Muscle of arm (tissue), 12 donors: Measurements from ENCODE around the gene MYO15A. TPM values are rescaled to one million over a fixed set of nuclear protein-coding genes. Genes with fewer than 3 reads are reported as not detected.

Experiments used
- DNase-seq: peaks from one replicate; pipeline ENCODE4 v3.0.0-alpha.2; 2013
- polyA plus RNA-seq, 12 donors: library from polyadenylated mRNA; unstranded; fragments of 120-200 nt; gene quantifications; one replicate each; pipeline ENCODE4 v1.2.1, GENCODE V29; 2013; ENCODE audit not compliant: insufficient read length in 12 of 12

Gene MYO15A
- polyA plus RNA-seq, 12 donors, result 0.53 to 2.0 (median 1.2) TPM; not detected in 2

DNA sequence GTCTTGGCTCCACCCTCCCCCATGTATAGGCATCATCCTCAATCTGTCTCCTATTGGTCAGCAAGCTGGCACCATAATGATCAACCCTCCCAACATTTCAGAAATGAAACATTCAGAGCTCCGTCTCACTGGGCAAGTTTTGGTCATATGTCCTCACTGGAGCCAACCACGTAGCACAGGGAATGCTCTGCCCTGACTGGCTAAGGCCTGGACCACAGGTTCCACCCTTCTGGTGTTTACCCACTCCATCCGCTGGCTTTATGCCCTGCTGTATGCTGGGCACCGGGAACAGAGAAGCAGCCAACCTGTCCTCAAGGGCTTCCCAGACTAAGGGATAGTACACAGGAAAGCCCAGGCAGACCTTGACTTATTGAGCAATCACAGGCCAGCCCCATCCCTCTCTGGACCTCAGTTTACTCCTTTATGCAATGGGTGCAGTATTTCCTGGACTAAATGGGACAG is 20.5 kb downstream of the MYO15A start:
- no peak for DNase-seq

DNA sequence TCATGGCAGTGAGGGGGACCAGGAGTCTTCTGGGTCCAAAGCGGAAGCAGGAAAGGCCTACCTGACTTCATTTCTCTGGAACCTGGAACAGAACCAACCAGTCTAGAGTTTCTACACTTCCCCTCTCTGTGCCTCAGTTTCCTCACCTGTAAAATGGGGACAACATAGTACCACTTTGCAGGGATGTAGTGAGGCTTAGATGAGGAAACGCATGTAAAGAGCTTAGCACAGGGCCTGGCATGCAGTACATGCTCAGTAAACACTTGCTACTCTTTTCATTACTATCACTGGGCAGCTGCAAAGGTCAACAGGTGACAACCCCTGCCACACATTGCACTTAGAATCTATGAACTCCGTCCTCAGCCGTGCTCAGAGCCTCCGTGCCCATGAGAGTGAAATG is 24.2 kb downstream of the MYO15A start:
- no peak for DNase-seq

DNA sequence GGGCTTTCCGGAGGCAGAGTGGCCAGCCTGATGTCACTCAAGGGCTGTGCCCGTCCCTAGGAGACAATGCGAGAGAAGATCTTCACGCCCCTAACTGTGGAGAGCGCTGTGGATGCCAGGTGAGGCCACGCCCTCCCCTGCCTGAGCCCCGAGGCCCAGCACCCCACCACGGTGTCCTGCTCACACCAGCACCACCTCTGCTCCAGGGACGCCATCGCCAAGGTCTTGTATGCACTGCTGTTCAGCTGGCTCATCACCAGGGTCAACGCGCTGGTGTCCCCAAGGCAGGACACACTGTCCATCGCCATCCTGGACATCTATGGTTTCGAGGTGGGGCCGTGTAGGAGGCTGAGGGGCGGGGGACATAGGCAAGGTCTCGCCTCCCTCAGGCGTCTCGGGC is 27.8 kb downstream of the MYO15A start:
- no peak for DNase-seq

DNA sequence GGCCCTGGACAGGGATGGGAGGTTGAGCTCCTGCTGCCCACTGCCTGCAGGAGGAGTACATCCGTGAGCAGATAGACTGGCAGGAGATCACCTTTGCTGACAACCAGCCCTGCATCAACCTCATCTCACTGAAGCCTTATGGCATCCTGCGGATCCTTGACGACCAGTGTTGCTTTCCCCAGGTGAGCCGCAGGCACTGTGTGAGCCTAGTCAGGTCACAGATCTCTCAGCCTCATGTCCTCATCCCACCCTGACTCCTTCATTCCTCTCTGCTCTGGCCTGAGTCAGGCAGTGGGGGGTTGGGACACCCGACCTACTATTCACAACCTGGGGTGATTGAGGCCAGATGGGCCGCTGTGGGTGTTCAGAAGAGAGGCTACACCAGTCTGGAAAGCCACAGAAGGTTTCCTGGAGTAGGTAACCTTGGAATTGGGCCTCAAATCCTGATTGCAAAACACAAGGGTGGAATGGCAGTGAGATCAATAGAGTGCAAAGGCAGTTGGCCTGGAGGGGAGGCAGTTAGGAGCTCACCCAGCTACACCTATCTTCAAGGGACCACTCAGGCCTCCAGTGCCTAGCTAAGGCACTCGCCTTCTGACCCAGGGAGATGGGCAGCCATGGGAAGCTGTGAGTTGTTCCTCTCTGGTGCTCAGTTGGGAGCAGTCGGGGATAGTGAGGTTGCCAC is 29.7 kb downstream of the MYO15A start:
- no peak for DNase-seq

GRCh38 chr17:18139092-18139491 is 30.5 kb downstream of the MYO15A start:
- DNase-seq, result no peak

DNA sequence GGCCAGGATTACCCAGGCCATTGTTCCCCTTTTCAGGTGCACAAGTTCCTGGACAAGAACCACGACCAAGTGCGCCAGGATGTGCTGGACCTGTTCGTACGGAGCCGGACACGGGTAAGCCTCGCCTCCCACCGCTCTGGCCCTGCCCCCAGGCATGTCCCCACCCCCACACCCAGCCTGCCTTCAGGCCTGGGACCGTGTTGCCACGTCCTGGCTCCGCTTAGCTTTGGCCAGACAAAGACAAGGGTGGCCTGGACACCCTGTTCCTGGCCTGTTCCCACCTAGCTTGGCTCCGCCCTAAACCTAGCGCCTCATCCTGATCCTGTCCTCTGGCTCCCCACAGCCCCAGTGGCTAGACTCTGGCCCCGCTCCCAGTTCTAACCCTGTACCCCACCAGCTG is 30.9 kb downstream of the MYO15A start:
- DNase-seq, result no peak

- DNase-seq, result no peak
Measured at GRCh38 chr17:18139949-18140348, 31.4 kb downstream of the MYO15A start.

- DNase-seq, result no peak
Measured at GRCh38 chr17:18140648-18141047, 32.1 kb downstream of the MYO15A start.

DNA sequence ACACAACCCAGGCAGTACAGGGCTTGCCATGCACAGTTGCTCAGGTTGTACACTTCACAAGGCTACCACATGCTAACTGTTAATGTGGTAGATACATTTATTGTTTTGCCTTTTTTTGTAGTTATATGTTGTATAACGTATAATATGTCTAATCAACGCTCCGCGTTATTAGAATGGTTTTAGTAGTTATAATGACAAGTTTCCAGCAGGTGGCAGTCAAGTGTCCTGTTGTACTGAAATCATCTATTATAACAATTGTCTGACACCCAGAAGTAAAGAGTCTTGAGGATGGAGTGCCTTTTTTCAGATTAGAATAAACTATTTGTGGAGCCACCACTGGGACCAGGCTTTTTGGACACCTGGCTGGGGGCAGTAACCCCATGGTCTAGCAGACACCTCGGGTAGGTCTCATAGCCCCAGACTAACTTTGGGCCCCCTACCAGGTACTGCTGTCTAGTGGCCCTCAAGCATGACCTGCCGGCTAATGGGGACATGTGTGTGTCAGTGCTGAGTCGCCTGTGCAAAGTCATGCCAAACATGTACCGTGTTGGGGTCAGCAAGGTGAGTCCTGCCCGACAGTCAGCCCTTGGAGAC is 32.8 kb downstream of the MYO15A start:
- peak; percentile 71 for DNase-seq

GRCh38 chr17:18142417-18142816 is 33.9 kb downstream of the MYO15A start:
- no peak for DNase-seq

DNA sequence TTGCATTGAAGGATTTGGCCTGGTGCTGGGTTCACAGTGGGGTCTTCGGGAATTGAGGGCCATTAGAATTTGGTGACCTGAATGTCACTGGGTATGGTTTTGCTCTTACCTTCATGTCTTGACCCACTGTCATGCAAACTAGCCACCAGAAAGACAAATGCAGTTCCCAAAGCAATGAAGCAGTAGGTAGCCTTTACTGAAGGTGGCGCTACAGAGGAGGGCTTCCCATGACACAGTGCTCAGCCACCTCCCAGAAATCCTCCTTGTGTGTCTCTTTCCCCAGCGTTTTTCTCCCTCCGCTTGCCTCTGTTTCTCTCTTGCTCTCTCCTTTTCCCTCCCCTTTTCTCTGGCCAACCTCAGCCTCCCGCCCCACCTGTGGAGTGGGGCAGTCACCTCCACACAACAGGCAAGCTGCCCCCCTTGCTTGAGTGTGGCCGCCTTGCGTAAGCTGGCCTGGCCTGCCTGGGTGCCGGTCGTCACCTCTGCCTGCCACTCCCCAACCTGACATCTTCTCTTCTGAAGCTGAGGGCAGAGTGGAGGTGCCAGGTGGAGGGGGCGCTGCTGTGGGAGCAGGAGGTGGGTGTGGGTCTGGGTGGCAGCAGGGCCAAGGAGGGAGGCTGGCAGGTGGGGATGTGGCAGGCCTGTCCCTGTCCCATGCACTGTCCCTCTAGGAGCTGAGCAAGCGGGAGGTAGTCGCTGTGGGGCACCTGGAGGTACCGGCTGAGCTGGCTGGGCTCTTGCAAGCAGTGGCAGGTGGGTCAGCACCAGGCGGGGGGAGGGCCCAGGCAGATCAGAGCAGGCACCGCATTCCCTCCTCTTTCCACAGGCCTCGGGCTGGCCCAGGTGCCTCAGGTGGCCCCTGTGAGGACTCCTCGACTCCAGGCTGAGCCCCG is 34.7 kb downstream of the MYO15A start:
- no peak for DNase-seq

GRCh38 chr17:18144261-18144660 is 35.7 kb downstream of the MYO15A start:
- DNase-seq, result no peak

GRCh38 chr17:18144855-18145254 is 36.3 kb downstream of the MYO15A start:
- DNase-seq, result no peak

DNA sequence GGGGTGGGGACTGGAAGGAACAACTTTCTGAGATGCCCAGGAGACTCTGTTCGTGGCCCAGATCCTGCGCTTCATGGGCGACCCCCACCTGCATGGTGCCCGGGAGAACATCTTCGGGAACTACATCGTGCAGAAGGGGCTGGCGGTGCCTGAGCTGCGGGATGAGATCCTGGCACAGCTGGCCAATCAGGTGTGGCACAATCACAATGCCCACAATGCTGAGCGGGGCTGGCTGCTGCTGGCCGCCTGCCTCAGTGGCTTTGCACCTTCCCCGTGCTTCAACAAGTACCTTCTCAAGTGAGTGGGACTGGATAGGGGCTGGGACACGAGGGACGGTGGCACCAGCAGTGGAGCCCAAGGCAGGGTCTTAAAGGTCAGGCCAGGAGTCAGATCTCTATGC is 37.3 kb downstream of the MYO15A start:
- no peak for DNase-seq

GRCh38 chr17:18146259-18146658 is 37.7 kb downstream of the MYO15A start:
- DNase-seq, result no peak

- no peak for DNase-seq
Measured at GRCh38 chr17:18146980-18147379, 38.4 kb downstream of the MYO15A start.

DNA sequence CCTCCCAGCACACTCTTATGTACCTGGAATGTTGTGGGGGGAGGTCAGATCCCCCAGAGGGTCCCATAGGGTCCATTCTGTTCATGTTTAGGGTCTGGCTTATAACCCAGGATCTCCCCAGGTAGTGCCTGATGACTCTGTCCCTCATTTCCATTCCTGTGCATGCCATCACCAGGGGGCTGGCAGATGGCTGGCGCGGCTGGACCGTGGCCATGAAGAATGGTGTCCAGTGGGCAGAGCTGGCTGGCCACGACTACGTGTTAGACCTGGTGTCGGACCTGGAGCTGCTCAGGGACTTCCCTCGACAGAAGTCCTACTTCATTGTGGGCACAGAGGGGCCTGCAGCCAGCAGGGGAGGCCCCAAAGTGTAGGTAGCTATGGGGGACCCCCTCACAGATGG is 40.0 kb downstream of the MYO15A start:
- no peak for DNase-seq

GRCh38 chr17:18151290-18151689 is 42.7 kb downstream of the MYO15A start:
- DNase-seq, result no peak

DNA sequence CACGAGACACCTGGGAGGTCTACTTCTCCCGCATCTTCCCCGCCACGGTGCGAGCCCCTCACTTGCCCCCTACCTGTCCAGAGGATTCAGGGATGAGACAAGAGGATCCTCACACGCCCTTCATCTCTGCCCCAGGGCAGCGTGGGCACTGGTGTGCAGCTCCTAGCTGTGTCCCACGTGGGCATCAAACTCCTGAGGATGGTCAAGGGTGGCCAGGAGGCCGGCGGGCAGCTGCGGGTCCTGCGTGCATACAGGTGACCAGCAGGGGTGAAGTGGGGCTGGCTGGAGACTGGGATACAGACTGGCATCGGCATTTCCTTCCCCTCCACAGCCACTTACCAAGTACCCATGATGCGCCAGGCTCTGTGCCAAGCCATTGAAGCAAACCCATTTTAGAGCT is 46.6 kb downstream of the MYO15A start:
- DNase-seq, result no peak

- DNase-seq, result no peak
Measured at GRCh38 chr17:18156171-18156975, 47.8 kb downstream of the MYO15A start.

GRCh38 chr17:18156976-18157280 is 48.4 kb downstream of the MYO15A start:
- DNase-seq, result no peak

DNA sequence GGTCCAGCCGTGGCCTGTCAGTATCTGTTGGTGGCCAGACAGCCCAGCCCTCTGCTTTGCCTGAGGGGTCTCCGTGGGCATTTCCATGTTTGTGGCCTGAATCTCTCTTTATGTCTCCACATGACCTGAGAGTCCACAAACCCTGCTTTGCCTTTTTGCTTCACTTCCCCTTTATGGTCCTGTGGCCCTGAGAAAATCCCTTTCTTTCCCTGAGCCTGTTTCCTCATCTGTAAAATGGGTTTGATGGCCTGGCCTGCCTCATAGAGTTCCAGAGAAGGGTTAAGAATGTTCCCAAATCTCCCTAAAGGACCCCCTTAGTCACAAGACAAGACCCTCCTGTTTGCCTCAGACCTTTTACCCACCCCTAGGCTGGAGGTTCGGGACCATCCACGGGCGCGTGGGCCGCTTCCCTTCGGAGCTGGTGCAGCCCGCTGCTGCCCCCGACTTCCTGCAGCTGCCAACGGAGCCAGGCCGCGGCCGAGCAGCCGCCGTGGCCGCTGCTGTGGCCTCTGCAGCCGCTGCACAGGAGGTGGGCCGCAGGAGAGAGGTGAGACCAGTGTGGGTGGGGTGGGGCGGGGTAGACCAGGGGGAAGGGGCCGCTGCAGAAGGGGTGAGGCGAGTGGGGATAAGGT is 48.9 kb downstream of the MYO15A start:
- DNase-seq, result no peak
